NCI-H1930 (cell line): ENCODE measurements around the gene GPD1.

Experiments
- DNase-seq, 2 experiments: peaks; one replicate each; lab custom pipeline; 2025; lab: John Stamatoyannopoulos, UW

The GPD1 gene

GRCh38 chr12:50101663-50102062 is 2.1 kb upstream of the GPD1 start:
- no peak for DNase-seq

GRCh38 chr12:50102131-50102531 is 1.7 kb upstream of the GPD1 start:
- DNase-seq: no peak

- no peak for DNase-seq
Observed at GRCh38 chr12:50102646-50103309, 1.0 kb upstream of the GPD1 start.

GRCh38 chr12:50103351-50103750 is 457 bp upstream of the GPD1 start:
- DNase-seq: no peak

GRCh38 chr12:50104417-50105366 is 884 bp downstream of the GPD1 start:
- no peak for DNase-seq

GRCh38 chr12:50105913-50106450 is 2.2 kb downstream of the GPD1 start:
- no peak for DNase-seq

GRCh38 chr12:50106907-50107306 is 3.1 kb downstream of the GPD1 start:
- DNase-seq: no peak

GRCh38 chr12:50107416-50108268 is 3.8 kb downstream of the GPD1 start:
- DNase-seq: no peak

GRCh38 chr12:50109319-50109718 is 5.5 kb downstream of the GPD1 start:
- no peak for DNase-seq

- DNase-seq: no peak
Observed at GRCh38 chr12:50110127-50110761, 6.4 kb downstream of the GPD1 start.

- DNase-seq: no peak
Observed at GRCh38 chr12:50110762-50111351, 7.0 kb downstream of the GPD1 start.

GRCh38 chr12:50111395-50111692 is 7.5 kb downstream of the GPD1 start:
- DNase-seq: no peak

GRCh38 chr12:50111693-50112455 is 8.1 kb downstream of the GPD1 start, which contains the start of gene COX14:
COX14 (plus strand) TSS chr12:50112236; CDS start chr12:50120044, 7,808 bp downstream.
- DNase-seq: peak; percentile 99

GRCh38 chr12:50112456-50113218 is 8.8 kb downstream of the GPD1 start:
- no peak for DNase-seq

GRCh38 chr12:50117057-50117622 is 13.3 kb downstream of the GPD1 start:
- no peak for DNase-seq

- no peak for DNase-seq
Observed at GRCh38 chr12:50119387-50119786, 15.6 kb downstream of the GPD1 start.

GRCh38 chr12:50120521-50120920 is 16.7 kb downstream of the GPD1 start:
- no peak for DNase-seq

- no peak for DNase-seq
Observed at GRCh38 chr12:50120953-50121352, 17.1 kb downstream of the GPD1 start.

- DNase-seq: no peak
Observed at GRCh38 chr12:50121641-50122040, 17.8 kb downstream of the GPD1 start.
